ENCODE measurements around the gene ITGBL1. TPM values are rescaled to one million over a fixed set of nuclear protein-coding genes. Genes with fewer than 3 reads are reported as not detected.

Gene ITGBL1
- total and polyA plus RNA-seq, 2 experiments from 2014 or later: 0.29 TPM; not detected in 1

DNA sequence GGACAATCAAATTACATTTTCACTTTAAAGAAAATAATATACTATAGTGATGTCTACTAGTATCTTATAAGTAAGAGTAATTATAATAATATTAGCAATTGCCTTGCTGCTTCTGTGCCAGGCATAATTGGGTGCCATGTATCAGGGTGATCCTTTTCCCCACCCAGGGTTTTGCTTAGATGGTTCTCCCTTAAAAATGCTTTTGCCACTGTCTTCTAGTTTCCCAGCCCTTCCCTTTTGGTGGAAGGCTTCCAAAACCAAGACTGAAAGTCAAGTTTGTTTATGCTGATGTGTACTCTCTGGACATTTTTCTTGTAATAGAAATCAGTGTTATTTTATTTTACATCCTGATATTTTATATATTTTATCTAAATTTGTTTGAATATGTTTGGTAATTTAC is 77.8 kb downstream of the ITGBL1 start:
- H3K4me1 ChIP-seq (ENCODE audit: insufficient read depth): no peaks in the 10 kb centered on the region
- H2AFZ ChIP-seq: no peak overlapping the region
- H3F3A ChIP-seq (replicated peaks; ENCODE audit: low read depth): no peaks in the 10 kb centered on the region
- H3K27me3 ChIP-seq (ENCODE audit: insufficient read depth): no peaks in the 10 kb centered on the region
- H3K4me2 ChIP-seq: no peak overlapping the region
- Mint-ChIP-seq H3K27me3 (ENCODE audit: insufficient read depth, low read depth, poor library complexity) (no peaks in the 10 kb centered on the region), H3K4me3 (no peak overlapping the region), H3K4me1 (no peaks in the 10 kb centered on the region), H3K9me3 (no peaks in the 10 kb centered on the region), H3K27ac (no peak overlapping the region), H3K36me3 (ENCODE audit: low read depth) (no peaks in the 10 kb centered on the region)
- no peaks in the 10 kb centered on the region for H4K20me1 ChIP-seq (replicated peaks; ENCODE audit: insufficient read depth)
- no peaks in the 10 kb centered on the region for H3K36me3 ChIP-seq (ENCODE audit: insufficient read depth)
- TF ChIP-seq, protein P1, sequence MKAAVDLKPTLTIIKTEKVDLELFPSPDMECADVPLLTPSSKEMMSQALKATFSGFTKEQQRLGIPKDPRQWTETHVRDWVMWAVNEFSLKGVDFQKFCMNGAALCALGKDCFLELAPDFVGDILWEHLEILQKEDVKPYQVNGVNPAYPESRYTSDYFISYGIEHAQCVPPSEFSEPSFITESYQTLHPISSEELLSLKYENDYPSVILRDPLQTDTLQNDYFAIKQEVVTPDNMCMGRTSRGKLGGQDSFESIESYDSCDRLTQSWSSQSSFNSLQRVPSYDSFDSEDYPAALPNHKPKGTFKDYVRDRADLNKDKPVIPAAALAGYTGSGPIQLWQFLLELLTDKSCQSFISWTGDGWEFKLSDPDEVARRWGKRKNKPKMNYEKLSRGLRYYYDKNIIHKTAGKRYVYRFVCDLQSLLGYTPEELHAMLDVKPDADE (IDR thresholded peaks at IDR 0.05): no peak
- TF ChIP-seq ZNF114 (CRISPR knock-in tag; IDR thresholded peaks at IDR 0.05) (no peak), EZH2 (IDR thresholded peaks at IDR 0.05; ENCODE audit: low read depth, unreplicated experiment) (no peak)
- TF ChIP-seq, protein P2, sequence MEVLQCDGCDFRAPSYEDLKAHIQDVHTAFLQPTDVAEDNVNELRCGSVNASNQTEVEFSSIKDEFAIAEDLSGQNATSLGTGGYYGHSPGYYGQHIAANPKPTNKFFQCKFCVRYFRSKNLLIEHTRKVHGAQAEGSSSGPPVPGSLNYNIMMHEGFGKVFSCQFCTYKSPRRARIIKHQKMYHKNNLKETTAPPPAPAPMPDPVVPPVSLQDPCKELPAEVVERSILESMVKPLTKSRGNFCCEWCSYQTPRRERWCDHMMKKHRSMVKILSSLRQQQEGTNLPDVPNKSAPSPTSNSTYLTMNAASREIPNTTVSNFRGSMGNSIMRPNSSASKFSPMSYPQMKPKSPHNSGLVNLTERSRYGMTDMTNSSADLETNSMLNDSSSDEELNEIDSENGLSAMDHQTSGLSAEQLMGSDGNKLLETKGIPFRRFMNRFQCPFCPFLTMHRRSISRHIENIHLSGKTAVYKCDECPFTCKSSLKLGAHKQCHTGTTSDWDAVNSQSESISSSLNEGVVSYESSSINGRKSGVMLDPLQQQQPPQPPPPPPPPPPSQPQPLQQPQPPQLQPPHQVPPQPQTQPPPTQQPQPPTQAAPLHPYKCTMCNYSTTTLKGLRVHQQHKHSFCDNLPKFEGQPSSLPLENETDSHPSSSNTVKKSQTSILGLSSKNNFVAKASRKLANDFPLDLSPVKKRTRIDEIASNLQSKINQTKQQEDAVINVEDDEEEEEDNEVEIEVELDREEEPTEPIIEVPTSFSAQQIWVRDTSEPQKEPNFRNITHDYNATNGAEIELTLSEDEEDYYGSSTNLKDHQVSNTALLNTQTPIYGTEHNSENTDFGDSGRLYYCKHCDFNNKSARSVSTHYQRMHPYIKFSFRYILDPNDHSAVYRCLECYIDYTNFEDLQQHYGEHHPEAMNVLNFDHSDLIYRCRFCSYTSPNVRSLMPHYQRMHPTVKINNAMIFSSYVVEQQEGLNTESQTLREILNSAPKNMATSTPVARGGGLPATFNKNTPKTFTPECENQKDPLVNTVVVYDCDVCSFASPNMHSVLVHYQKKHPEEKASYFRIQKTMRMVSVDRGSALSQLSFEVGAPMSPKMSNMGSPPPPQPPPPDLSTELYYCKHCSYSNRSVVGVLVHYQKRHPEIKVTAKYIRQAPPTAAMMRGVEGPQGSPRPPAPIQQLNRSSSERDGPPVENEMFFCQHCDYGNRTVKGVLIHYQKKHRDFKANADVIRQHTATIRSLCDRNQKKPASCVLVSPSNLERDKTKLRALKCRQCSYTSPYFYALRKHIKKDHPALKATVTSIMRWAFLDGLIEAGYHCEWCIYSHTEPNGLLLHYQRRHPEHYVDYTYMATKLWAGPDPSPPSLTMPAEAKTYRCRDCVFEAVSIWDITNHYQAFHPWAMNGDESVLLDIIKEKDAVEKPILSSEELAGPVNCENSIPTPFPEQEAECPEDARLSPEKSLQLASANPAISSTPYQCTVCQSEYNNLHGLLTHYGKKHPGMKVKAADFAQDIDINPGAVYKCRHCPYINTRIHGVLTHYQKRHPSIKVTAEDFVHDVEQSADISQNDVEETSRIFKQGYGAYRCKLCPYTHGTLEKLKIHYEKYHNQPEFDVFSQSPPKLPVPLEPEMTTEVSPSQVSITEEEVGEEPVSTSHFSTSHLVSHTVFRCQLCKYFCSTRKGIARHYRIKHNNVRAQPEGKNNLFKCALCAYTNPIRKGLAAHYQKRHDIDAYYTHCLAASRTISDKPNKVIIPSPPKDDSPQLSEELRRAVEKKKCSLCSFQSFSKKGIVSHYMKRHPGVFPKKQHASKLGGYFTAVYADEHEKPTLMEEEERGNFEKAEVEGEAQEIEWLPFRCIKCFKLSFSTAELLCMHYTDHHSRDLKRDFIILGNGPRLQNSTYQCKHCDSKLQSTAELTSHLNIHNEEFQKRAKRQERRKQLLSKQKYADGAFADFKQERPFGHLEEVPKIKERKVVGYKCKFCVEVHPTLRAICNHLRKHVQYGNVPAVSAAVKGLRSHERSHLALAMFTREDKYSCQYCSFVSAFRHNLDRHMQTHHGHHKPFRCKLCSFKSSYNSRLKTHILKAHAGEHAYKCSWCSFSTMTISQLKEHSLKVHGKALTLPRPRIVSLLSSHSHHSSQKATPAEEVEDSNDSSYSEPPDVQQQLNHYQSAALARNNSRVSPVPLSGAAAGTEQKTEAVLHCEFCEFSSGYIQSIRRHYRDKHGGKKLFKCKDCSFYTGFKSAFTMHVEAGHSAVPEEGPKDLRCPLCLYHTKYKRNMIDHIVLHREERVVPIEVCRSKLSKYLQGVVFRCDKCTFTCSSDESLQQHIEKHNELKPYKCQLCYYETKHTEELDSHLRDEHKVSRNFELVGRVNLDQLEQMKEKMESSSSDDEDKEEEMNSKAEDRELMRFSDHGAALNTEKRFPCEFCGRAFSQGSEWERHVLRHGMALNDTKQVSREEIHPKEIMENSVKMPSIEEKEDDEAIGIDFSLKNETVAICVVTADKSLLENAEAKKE (CRISPR knock-in tag; IDR thresholded peaks at IDR 0.05): no peak
- TF ChIP-seq, protein P3, sequence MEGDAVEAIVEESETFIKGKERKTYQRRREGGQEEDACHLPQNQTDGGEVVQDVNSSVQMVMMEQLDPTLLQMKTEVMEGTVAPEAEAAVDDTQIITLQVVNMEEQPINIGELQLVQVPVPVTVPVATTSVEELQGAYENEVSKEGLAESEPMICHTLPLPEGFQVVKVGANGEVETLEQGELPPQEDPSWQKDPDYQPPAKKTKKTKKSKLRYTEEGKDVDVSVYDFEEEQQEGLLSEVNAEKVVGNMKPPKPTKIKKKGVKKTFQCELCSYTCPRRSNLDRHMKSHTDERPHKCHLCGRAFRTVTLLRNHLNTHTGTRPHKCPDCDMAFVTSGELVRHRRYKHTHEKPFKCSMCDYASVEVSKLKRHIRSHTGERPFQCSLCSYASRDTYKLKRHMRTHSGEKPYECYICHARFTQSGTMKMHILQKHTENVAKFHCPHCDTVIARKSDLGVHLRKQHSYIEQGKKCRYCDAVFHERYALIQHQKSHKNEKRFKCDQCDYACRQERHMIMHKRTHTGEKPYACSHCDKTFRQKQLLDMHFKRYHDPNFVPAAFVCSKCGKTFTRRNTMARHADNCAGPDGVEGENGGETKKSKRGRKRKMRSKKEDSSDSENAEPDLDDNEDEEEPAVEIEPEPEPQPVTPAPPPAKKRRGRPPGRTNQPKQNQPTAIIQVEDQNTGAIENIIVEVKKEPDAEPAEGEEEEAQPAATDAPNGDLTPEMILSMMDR (conservative IDR thresholded peaks at IDR 0.05; ENCODE audit: low read depth in 2 of 2): no peak
- no peak overlapping the region for H3K4me3 ChIP-seq
- DNase-seq (ENCODE audit: low spot score) (no peak), ATAC-seq (no peak)
- H3K9me2 ChIP-seq (ENCODE audit: insufficient read depth): no peaks in the 10 kb centered on the region
- no peaks in the 10 kb centered on the region for H3K79me2 ChIP-seq (replicated peaks; ENCODE audit: insufficient read depth)
- H3K27ac ChIP-seq (ENCODE audit: low read depth): no peak overlapping the region

Measured in GM23338 (cell line).